Glutamatergic neuron (in vitro differentiated cells): ENCODE measurements around the gene SIGLEC11. TPM values are rescaled to one million over a fixed set of nuclear protein-coding genes. Genes with fewer than 3 reads are reported as not detected.
"Not testable (repeated sequence)": the region's sequence is repeated elsewhere in the genome, so short reads cannot be mapped to it uniquely, and the experiment has no call there.

Experiments
- DNase-seq: peaks from one replicate; pipeline ENCODE4 v3.0.0; 2022
- H3K27ac Mint-ChIP-seq: one replicate; pipeline ENCODE4 v1.8.0; 2020; ENCODE audit warnings: mild to moderate bottlenecking, mixed read lengths, inconsistent platforms; ENCODE audit not compliant: unreplicated experiment
- H3K27me3 Mint-ChIP-seq: one replicate; pipeline ENCODE4 v1.8.0; 2020; ENCODE audit warnings: mild to moderate bottlenecking, moderate library complexity, mixed read lengths, inconsistent platforms; ENCODE audit not compliant: unreplicated experiment
- H3K36me3 Mint-ChIP-seq: one replicate; pipeline ENCODE4 v1.8.0; 2020; ENCODE audit warnings: mild to moderate bottlenecking, mixed read lengths, inconsistent platforms; ENCODE audit not compliant: unreplicated experiment
- H3K4me1 Mint-ChIP-seq: one replicate; pipeline ENCODE4 v1.8.0; 2020; ENCODE audit warnings: mild to moderate bottlenecking, low read depth, mixed read lengths, inconsistent platforms; ENCODE audit not compliant: unreplicated experiment
- H3K4me3 Mint-ChIP-seq: one replicate; pipeline ENCODE4 v1.8.0; 2020; ENCODE audit warnings: mild to moderate bottlenecking, mixed read lengths, inconsistent platforms; ENCODE audit not compliant: unreplicated experiment
- H3K9me3 Mint-ChIP-seq: one replicate; pipeline ENCODE4 v1.8.0; 2020; ENCODE audit warnings: mild to moderate bottlenecking, moderate library complexity, mixed read lengths, inconsistent platforms; ENCODE audit not compliant: unreplicated experiment
- CTCF ChIP-seq: fragments of 200-600 bp; sonication (generic); IDR thresholded peaks from one replicate; pipeline ENCODE4 v1.5.0; 2021; ENCODE audit not compliant: partially characterized antibody, unreplicated experiment
- total RNA-seq: library from RNA; stranded (reverse); fragmentation: NEBNext Ultra II Directional; extraction: Animal tissue kit (Norgen Biotek cat#: 25700); gene quantifications from one replicate; pipeline ENCODE4 v1.2.1, GENCODE V29; 2021; ENCODE audit not compliant: unreplicated experiment

The SIGLEC11 gene
- total RNA-seq, 1 donor from 2014 or later: not detected

DNA sequence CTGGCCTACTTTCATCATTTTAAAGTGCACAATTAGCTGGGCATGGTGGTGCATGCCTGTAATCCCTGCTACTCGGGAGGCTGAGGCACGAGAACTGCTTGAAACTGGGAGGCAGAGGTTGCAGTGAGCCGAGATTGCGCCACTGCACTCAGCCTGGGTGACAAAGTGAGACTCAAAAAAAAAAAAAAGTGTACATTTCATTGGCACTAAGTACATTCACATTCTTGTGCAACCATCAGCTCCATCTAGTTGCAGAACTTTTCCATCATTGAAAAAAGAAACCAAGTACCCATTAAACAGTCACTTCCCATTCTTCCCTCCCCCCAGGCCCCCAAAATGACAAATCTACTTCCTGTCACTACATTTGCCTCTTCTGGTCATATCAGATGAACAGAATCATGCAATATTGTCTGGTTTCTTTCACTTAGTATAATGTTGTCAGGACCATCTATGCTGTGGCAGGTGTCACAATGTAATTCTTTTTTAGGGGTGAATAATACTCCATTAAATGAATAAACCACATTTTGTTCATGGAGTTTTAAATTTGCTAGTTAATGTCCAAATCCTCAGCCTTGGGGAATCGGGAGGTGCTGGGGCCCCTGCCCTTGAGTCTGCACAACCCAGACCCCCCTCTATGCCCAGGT lies 7.4 kb upstream of the SIGLEC11 start:
- Mint-ChIP-seq H3K4me1 (no peaks in the 10 kb centered on the region), H3K27me3 (peaks cover 7% of the 10 kb centered on the region), H3K27ac (no peak overlapping the region), H3K36me3 (peaks cover 2% of the 10 kb centered on the region), H3K4me3 (no peak overlapping the region), H3K9me3 (peaks cover 4% of the 10 kb centered on the region)
- TF ChIP-seq CTCF: no peak
- no peak for DNase-seq

GRCh38 chr19:49959892-49960291 lies 1.1 kb downstream of the SIGLEC11 start:
- not testable (repeated sequence) for H3K36me3 Mint-ChIP-seq

DNA sequence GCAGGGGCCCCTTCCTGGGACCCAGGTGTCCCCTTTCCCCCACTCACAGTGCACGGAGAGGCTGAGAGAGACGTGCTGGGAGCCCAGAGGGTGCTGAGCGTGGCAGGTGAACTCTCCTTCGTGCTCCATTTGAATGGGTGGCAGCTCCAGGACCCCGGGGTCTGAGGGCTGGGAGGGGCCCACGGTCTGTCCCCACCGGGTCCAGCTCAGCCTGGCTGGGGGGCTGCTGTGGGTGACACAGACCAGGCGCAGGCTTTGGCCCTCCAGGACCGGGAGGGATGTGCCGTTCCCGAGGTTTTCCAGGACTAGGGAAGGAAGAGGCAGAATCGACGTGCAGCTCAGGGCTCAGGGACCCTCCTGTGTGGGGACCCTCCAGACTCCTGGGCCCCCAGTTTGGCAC lies 2.4 kb downstream of the SIGLEC11 start:
- H3K4me1 Mint-ChIP-seq: peaks cover 11% of the 10 kb centered on the region

More at GRCh38 chr19:49959892-49960291, 1.1 kb downstream of the SIGLEC11 start:
- H3K27ac Mint-ChIP-seq, H3K27me3 Mint-ChIP-seq, H3K9me3 Mint-ChIP-seq, DNase-seq, H3K4me3 Mint-ChIP-seq, H3K4me1 Mint-ChIP-seq: not testable (repeated sequence)

GRCh38 chr19:49958144-49958543 lies 2.8 kb downstream of the SIGLEC11 start:
- peaks cover 11% of the 10 kb centered on the region for H3K4me1 Mint-ChIP-seq
- not testable (repeated sequence) for DNase-seq, H3K27me3 Mint-ChIP-seq, H3K9me3 Mint-ChIP-seq, H3K27ac Mint-ChIP-seq, H3K4me3 Mint-ChIP-seq, H3K36me3 Mint-ChIP-seq

More for the DNA sequence above, 2.4 kb downstream of the SIGLEC11 start:
- not testable (repeated sequence) for H3K27ac Mint-ChIP-seq, DNase-seq, H3K9me3 Mint-ChIP-seq, H3K4me3 Mint-ChIP-seq, H3K27me3 Mint-ChIP-seq, H3K36me3 Mint-ChIP-seq

DNA sequence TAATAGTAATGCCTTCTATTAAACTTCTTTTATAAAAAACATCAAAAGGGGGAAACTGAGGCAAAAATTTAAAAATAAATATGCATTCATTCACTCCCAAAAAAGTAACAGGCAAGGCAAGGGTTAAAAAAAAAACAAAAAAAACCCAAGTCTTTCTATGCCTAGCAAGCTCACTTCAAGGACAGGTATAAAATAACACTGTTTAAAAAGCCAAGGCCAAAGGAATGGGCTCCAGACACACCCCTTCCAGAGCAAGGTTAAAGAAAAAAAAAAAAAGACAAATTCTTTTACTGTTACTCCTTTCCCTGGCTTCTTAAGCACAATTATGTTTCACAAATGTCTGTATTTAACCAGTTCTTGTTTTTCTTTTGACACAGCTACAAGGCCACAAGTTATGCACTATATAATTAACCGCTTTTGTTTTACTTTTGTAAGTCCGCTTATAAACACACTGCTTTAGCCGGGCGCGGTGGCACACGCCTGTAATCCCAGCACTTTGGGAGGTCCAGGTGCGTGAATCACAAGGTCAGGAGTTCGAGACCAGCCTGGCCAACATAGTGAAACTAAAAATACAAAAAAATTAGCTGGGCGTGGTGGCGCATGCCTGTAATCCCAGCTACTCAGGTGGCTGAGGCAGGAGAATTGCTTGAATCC lies 3.6 kb downstream of the SIGLEC11 start:
- peaks cover 3% of the 10 kb centered on the region for H3K27me3 Mint-ChIP-seq
- no peak overlapping the region for H3K27ac Mint-ChIP-seq
- H3K4me1 Mint-ChIP-seq: peaks cover 11% of the 10 kb centered on the region
- TF ChIP-seq CTCF: no peak
- no peak for DNase-seq
- peaks cover 2% of the 10 kb centered on the region for H3K9me3 Mint-ChIP-seq
- no peak overlapping the region for H3K4me3 Mint-ChIP-seq
- H3K36me3 Mint-ChIP-seq: no peaks in the 10 kb centered on the region

- H3K36me3 Mint-ChIP-seq: no peaks in the 10 kb centered on the region
- TF ChIP-seq CTCF: no peak
- H3K4me1 Mint-ChIP-seq: peaks cover 11% of the 10 kb centered on the region
- H3K9me3 Mint-ChIP-seq: peaks cover 2% of the 10 kb centered on the region
- H3K27ac Mint-ChIP-seq: no peak overlapping the region
- H3K27me3 Mint-ChIP-seq: peaks cover 3% of the 10 kb centered on the region
- H3K4me3 Mint-ChIP-seq: no peak overlapping the region
- no peak for DNase-seq
These were observed 4.9 kb downstream of the SIGLEC11 start for GRCh38 chr19:49956115-49956495.
